ENCODE results near the gene TSPOAP1.
A peak's percentile ranks its signal among the peaks of the same experiment; 100 is the strongest.

TSPOAP1 gene

GRCh38 chr17:58303971-58304749 is 24.4 kb downstream of the TSPOAP1 start:
- ATAC-seq (ENCODE audit: low read depth) = peak; percentile 73
- no peaks in the 10 kb centered on the region for H3K36me3 ChIP-seq (ENCODE audit: low read depth)

GRCh38 chr17:58302919-58303585 is 25.5 kb downstream of the TSPOAP1 start:
- H3K4me3 ChIP-seq (ENCODE audit: severe bottlenecking) = no peak overlapping the region
- no peak for DNase-seq (ENCODE audit: low spot score)
- H3K27ac ChIP-seq (ENCODE audit: poor library complexity, severe bottlenecking) = no peak overlapping the region
- H3K36me3 ChIP-seq (ENCODE audit: low read depth) = no peaks in the 10 kb centered on the region
- no peak for TF ChIP-seq CTCF (IDR thresholded peaks at IDR 0.05; ENCODE audit: poor library complexity, severe bottlenecking)
- no peak for ATAC-seq (ENCODE audit: low read depth)
- H3K27me3 ChIP-seq (ENCODE audit: insufficient read depth, poor library complexity, severe bottlenecking) = peaks cover 3% of the 10 kb centered on the region
- no peaks in the 10 kb centered on the region for H3K4me1 ChIP-seq (ENCODE audit: insufficient read depth, poor library complexity, severe bottlenecking)
- no peaks in the 10 kb centered on the region for H3K9me3 ChIP-seq (ENCODE audit: severe bottlenecking)

More at GRCh38 chr17:58303971-58304749, 24.4 kb downstream of the TSPOAP1 start:
- peak; percentile 73 for TF ChIP-seq CTCF (IDR thresholded peaks at IDR 0.05; ENCODE audit: poor library complexity, severe bottlenecking)
- Histone ChIP-seq H3K27me3 (ENCODE audit: insufficient read depth, poor library complexity, severe bottlenecking) (peaks cover 1% of the 10 kb centered on the region), H3K4me3 (ENCODE audit: severe bottlenecking) (no peak overlapping the region), H3K4me1 (ENCODE audit: insufficient read depth, poor library complexity, severe bottlenecking) (no peaks in the 10 kb centered on the region), H3K27ac (ENCODE audit: poor library complexity, severe bottlenecking) (no peak overlapping the region), H3K9me3 (ENCODE audit: severe bottlenecking) (no peaks in the 10 kb centered on the region)
- DNase-seq (ENCODE audit: low spot score) = no peak

GRCh38 chr17:58302171-58302918 is 26.2 kb downstream of the TSPOAP1 start:
- no peaks in the 10 kb centered on the region for H3K9me3 ChIP-seq (ENCODE audit: severe bottlenecking)
- ATAC-seq (ENCODE audit: low read depth) (no peak), DNase-seq (ENCODE audit: low spot score) (no peak)
- no peaks in the 10 kb centered on the region for H3K4me1 ChIP-seq (ENCODE audit: insufficient read depth, poor library complexity, severe bottlenecking)
- peaks cover 3% of the 10 kb centered on the region for H3K27me3 ChIP-seq (ENCODE audit: insufficient read depth, poor library complexity, severe bottlenecking)
- H3K4me3 ChIP-seq (ENCODE audit: severe bottlenecking) = no peak overlapping the region
- no peaks in the 10 kb centered on the region for H3K36me3 ChIP-seq (ENCODE audit: low read depth)
- no peak for TF ChIP-seq CTCF (IDR thresholded peaks at IDR 0.05; ENCODE audit: poor library complexity, severe bottlenecking)
- H3K27ac ChIP-seq (ENCODE audit: poor library complexity, severe bottlenecking) = no peak overlapping the region

GRCh38 chr17:58301504-58302150 is 27.0 kb downstream of the TSPOAP1 start:
- Histone ChIP-seq H3K4me1 (ENCODE audit: insufficient read depth, poor library complexity, severe bottlenecking) (no peaks in the 10 kb centered on the region), H3K9me3 (ENCODE audit: severe bottlenecking) (no peaks in the 10 kb centered on the region), H3K36me3 (ENCODE audit: low read depth) (no peaks in the 10 kb centered on the region), H3K27ac (ENCODE audit: poor library complexity, severe bottlenecking) (no peak overlapping the region), H3K4me3 (ENCODE audit: severe bottlenecking) (no peak overlapping the region), H3K27me3 (ENCODE audit: insufficient read depth, poor library complexity, severe bottlenecking) (peaks cover 3% of the 10 kb centered on the region)
- peak; percentile 34 for DNase-seq (ENCODE audit: low spot score)
- TF ChIP-seq CTCF (IDR thresholded peaks at IDR 0.05; ENCODE audit: poor library complexity, severe bottlenecking) = no peak
- no peak for ATAC-seq (ENCODE audit: low read depth)
